Testis (tissue), 2 donors: Measurements from ENCODE around the gene MCTP1.

Source experiments
- POLR2A ChIP-seq: fragments of 450-650 bp; IDR thresholded peaks from one replicate; pipeline ENCODE4 v1.6.1; 2017; ENCODE audit warnings: antibody characterized with exemption, mild to moderate bottlenecking, moderate library complexity
- TF ChIP-seq, protein P1 (sequence below), 3 experiments: fragments of 450-650 bp in 2 of 3; fragments of 200-600 bp in 1 of 3; sonication (generic) in 1 of 3; IDR thresholded peaks; one replicate each; pipeline ENCODE4 v1.5.1; 2016 to 2019; ENCODE audit warnings: antibody characterized with exemption in 3 of 3, mild to moderate bottlenecking in 2 of 3, moderate library complexity in 1 of 3

- TF ChIP-seq, protein P1, sequence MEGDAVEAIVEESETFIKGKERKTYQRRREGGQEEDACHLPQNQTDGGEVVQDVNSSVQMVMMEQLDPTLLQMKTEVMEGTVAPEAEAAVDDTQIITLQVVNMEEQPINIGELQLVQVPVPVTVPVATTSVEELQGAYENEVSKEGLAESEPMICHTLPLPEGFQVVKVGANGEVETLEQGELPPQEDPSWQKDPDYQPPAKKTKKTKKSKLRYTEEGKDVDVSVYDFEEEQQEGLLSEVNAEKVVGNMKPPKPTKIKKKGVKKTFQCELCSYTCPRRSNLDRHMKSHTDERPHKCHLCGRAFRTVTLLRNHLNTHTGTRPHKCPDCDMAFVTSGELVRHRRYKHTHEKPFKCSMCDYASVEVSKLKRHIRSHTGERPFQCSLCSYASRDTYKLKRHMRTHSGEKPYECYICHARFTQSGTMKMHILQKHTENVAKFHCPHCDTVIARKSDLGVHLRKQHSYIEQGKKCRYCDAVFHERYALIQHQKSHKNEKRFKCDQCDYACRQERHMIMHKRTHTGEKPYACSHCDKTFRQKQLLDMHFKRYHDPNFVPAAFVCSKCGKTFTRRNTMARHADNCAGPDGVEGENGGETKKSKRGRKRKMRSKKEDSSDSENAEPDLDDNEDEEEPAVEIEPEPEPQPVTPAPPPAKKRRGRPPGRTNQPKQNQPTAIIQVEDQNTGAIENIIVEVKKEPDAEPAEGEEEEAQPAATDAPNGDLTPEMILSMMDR (IDR thresholded peaks at IDR 0.05), result no peak
- TF ChIP-seq POLR2A, result no peak
These were observed 474.0 kb downstream of the MCTP1 start for GRCh38 chr5:94810877-94811276.
